ENCODE results near the gene TRAM2.

DNA sequence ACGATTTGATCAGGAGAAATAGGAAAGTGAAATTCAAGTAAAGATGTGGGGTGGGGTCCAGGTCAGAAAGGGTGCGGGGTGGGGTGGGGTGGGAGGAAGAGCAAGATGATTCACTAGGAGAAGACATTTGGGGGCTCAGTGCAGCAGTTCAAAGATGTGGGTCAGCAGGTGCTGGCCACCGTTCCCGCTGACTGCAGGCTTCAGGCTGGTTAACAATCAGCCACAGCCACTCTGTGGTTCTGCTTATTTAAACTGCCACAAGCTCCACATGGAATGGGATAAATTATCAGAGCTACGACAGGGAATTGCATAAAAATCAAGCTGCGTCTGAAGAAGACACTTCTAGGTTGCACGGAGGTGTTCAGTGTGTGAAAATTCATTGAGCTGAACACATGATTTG lies 49.4 kb downstream of the TRAM2 start:
- TF ChIP-seq NR2F2 (IDR thresholded peaks at IDR 0.05), result no peak
- TF ChIP-seq HNF4A (conservative IDR thresholded peaks at IDR 0.05), result no peak
- TF ChIP-seq, protein P1, sequence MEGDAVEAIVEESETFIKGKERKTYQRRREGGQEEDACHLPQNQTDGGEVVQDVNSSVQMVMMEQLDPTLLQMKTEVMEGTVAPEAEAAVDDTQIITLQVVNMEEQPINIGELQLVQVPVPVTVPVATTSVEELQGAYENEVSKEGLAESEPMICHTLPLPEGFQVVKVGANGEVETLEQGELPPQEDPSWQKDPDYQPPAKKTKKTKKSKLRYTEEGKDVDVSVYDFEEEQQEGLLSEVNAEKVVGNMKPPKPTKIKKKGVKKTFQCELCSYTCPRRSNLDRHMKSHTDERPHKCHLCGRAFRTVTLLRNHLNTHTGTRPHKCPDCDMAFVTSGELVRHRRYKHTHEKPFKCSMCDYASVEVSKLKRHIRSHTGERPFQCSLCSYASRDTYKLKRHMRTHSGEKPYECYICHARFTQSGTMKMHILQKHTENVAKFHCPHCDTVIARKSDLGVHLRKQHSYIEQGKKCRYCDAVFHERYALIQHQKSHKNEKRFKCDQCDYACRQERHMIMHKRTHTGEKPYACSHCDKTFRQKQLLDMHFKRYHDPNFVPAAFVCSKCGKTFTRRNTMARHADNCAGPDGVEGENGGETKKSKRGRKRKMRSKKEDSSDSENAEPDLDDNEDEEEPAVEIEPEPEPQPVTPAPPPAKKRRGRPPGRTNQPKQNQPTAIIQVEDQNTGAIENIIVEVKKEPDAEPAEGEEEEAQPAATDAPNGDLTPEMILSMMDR (IDR thresholded peaks at IDR 0.05; ENCODE audit: low read depth, low read length, missing input control), result no peak
- no peak for TF ChIP-seq JUND (IDR thresholded peaks at IDR 0.05)
- TF ChIP-seq, protein P2, sequence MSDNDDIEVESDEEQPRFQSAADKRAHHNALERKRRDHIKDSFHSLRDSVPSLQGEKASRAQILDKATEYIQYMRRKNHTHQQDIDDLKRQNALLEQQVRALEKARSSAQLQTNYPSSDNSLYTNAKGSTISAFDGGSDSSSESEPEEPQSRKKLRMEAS (IDR thresholded peaks at IDR 0.05), result no peak
- no peak for TF ChIP-seq TAF1 (conservative IDR thresholded peaks at IDR 0.05)
- no peak for TF ChIP-seq FOXA1 (IDR thresholded peaks at IDR 0.05)
- no peak for TF ChIP-seq YY1 (IDR thresholded peaks at IDR 0.05)
- TF ChIP-seq, protein P3, sequence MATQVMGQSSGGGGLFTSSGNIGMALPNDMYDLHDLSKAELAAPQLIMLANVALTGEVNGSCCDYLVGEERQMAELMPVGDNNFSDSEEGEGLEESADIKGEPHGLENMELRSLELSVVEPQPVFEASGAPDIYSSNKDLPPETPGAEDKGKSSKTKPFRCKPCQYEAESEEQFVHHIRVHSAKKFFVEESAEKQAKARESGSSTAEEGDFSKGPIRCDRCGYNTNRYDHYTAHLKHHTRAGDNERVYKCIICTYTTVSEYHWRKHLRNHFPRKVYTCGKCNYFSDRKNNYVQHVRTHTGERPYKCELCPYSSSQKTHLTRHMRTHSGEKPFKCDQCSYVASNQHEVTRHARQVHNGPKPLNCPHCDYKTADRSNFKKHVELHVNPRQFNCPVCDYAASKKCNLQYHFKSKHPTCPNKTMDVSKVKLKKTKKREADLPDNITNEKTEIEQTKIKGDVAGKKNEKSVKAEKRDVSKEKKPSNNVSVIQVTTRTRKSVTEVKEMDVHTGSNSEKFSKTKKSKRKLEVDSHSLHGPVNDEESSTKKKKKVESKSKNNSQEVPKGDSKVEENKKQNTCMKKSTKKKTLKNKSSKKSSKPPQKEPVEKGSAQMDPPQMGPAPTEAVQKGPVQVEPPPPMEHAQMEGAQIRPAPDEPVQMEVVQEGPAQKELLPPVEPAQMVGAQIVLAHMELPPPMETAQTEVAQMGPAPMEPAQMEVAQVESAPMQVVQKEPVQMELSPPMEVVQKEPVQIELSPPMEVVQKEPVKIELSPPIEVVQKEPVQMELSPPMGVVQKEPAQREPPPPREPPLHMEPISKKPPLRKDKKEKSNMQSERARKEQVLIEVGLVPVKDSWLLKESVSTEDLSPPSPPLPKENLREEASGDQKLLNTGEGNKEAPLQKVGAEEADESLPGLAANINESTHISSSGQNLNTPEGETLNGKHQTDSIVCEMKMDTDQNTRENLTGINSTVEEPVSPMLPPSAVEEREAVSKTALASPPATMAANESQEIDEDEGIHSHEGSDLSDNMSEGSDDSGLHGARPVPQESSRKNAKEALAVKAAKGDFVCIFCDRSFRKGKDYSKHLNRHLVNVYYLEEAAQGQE (IDR thresholded peaks at IDR 0.05), result no peak
- TF ChIP-seq, protein P4, sequence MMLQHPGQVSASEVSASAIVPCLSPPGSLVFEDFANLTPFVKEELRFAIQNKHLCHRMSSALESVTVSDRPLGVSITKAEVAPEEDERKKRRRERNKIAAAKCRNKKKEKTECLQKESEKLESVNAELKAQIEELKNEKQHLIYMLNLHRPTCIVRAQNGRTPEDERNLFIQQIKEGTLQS (IDR thresholded peaks at IDR 0.05), result no peak
- TF ChIP-seq RXRA (IDR thresholded peaks at IDR 0.05), result no peak

Data from liver (tissue), 3 donors.